Transverse colon (tissue), 4 donors: ENCODE results near the gene NPTXR.

Experiments
- CTCF ChIP-seq, 5 experiments: fragments of 200-600 bp in 3 of 5; fragments of 450-650 bp in 2 of 5; sonication (generic) in 3 of 5; IDR thresholded peaks; 1 replicate in 2 of 5; 2 replicates in 3 of 5; pipeline ENCODE4 v1.5.1; 2016 to 2017; ENCODE audit warnings: antibody characterized with exemption in 5 of 5, inconsistent platforms in 3 of 5, mild to moderate bottlenecking in 2 of 5, moderate library complexity in 1 of 5
- POLR2A ChIP-seq: fragments of 450-650 bp; IDR thresholded peaks from one replicate; pipeline ENCODE4 v1.6.1; 2016; ENCODE audit warnings: antibody characterized with exemption, mild to moderate bottlenecking, moderate library complexity
- POLR2AphosphoS5 ChIP-seq, 3 donors: sonication (generic); formaldehyde crosslinking; IDR thresholded peaks; one replicate each; pipeline ENCODE4 v1.6.1; 2016; ENCODE audit warnings: antibody characterized with exemption in 3 of 3

- TF ChIP-seq CTCF (IDR thresholded peaks at IDR 0.05): no peak
- no peak for TF ChIP-seq POLR2AphosphoS5 (IDR thresholded peaks at IDR 0.05)
- no peak for TF ChIP-seq POLR2A
These were observed 55.0 kb downstream of the NPTXR start for GRCh38 chr22:38788846-38789245.
